Pancreas (tissue), 10 donors: ENCODE results near the gene DDB1. TPM values are rescaled to one million over a fixed set of nuclear protein-coding genes. Genes with fewer than 3 reads are reported as not detected.

Experiments
- ATAC-seq, 4 donors: fragments of 200-7000 bp; cut with Tn5 transposase; one replicate each; pipeline versions ENCODE4 v1.8.0 to v1.9.1; 2020; ENCODE audit warnings: mild to moderate bottlenecking in 4 of 4, moderate library complexity in 4 of 4
- DNase-seq, 6 donors: peaks; one replicate each; pipeline ENCODE4 v3.0.0-alpha.2; 2020
- FAIRE-seq: peaks from 2 replicates; lab custom pipeline; 2012; peaks lifted over from hg19 to GRCh38; lab: Jason Lieb, UNC
- H3K27ac ChIP-seq, 4 donors: fragments of 200-600 bp; sonication (generic); 1 replicate in 3 of 4; 2 replicates in 1 of 4; pipeline versions ENCODE4 v1.5.0 to v1.8.0; 2020
- H3K27me3 ChIP-seq, 4 donors: fragments of 200-600 bp; one replicate each; pipeline ENCODE4 v1.8.0; 2021
- H3K36me3 ChIP-seq, 3 donors: fragments of 200-600 bp; sonication (generic) in 1 of 3; one replicate each; pipeline versions ENCODE4 v1.5.0 to v1.8.0; 2020 to 2021
- H3K4me1 ChIP-seq, 3 donors: fragments of 200-600 bp; one replicate each; pipeline ENCODE4 v1.8.0; 2021
- H3K4me3 ChIP-seq, 4 donors: fragments of 200-600 bp; sonication (generic) in 2 of 4; one replicate each; pipeline versions ENCODE4 v1.5.0 to v1.8.0; 2020 to 2021
- H3K9me3 ChIP-seq, 4 donors: fragments of 200-600 bp; one replicate each; pipeline ENCODE4 v1.8.0; 2021
- WGBS, 2 donors: extraction: QIAGEN DNeasy Blood & Tissue Kit; methylation state at CpG; one replicate each; pipeline ENCODE4 v1.1.7; 2013; 5-methylcytosine and 5-hydroxymethylcytosine counted together
- intact Hi-C, 3 donors: fragments of 100-400 bp; cut with DNase I; formaldehyde crosslinking; loops; one replicate each; pipeline versions ENCODE4 v1.11.1 to v1.14.2; 2022
- polyA plus RNA-seq, 2 donors: library from polyadenylated mRNA; stranded (reverse); fragments of 200-250 nt; gene quantifications; one replicate each; pipeline ENCODE4 v1.2.3, GENCODE V29; 2013
- total RNA-seq, 6 donors: library from RNA; stranded (reverse); fragmentation: NEBNext Ultra II Directional in 4 of 6; extraction: Animal tissue kit (Norgen Biotek cat#: 25700) in 4 of 6; gene quantifications; one replicate each; pipeline versions ENCODE4 v1.2.1 to v1.2.4, GENCODE V29; 2021 to 2023
- TF ChIP-seq, protein P1 (sequence below), 4 donors: fragments of 200-600 bp; sonication (generic) in 3 of 4; IDR thresholded peaks; one replicate each; pipeline versions ENCODE4 v1.5.0 to v1.8.0; 2021; ENCODE audit warnings: antibody characterized with exemption in 4 of 4
- donor health status: healthy with polysubstance abuse.
- donor health status: DM: no; HTN: no; CAD: no; lungs with moderate emphysema.
- donor health status: DM: no; HTN: no; CAD: no.
- donor health status: control.
- donor health status: control.
- donor health status: Bipolar disorder and iron deficiency.
- donor health status: DM: yes; HTN: yes; CAD: no.
- donor health status: DM: no; HTN: no; CAD: no.
- donor health status: DM: no; HTN: no; CAD: no.
- donor health status: DM: yes; HTN: yes; CAD: no.

DDB1 gene
- total and polyA plus RNA-seq, 8 donors = 50.9 to 84.4 (median 74.5) TPM

DNA sequence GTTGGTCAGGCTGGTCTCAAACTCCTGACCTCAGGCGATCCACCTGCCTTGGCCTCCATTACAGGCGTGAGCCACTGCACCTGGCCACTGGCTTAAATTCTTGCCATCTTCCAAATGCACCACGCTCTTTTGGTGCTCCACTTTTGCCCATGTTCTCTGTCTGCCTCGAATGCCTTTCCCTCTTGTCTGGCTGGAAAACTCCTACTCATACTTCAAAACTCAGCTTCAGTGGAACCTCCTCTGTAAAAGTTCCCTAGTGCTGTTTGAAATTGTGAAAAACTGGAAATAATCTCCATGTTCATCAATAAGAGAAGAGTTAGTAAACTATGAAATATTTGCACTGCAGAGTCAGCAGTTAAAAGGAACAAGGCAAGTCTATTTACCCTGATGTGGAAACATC lies 49.3 kb downstream of the DDB1 start:
- TF ChIP-seq, protein P1, sequence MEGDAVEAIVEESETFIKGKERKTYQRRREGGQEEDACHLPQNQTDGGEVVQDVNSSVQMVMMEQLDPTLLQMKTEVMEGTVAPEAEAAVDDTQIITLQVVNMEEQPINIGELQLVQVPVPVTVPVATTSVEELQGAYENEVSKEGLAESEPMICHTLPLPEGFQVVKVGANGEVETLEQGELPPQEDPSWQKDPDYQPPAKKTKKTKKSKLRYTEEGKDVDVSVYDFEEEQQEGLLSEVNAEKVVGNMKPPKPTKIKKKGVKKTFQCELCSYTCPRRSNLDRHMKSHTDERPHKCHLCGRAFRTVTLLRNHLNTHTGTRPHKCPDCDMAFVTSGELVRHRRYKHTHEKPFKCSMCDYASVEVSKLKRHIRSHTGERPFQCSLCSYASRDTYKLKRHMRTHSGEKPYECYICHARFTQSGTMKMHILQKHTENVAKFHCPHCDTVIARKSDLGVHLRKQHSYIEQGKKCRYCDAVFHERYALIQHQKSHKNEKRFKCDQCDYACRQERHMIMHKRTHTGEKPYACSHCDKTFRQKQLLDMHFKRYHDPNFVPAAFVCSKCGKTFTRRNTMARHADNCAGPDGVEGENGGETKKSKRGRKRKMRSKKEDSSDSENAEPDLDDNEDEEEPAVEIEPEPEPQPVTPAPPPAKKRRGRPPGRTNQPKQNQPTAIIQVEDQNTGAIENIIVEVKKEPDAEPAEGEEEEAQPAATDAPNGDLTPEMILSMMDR (IDR thresholded peaks at IDR 0.05) = no peak
- Histone ChIP-seq H3K4me1 (no peaks in the 10 kb centered on the region), H3K27ac (no peak overlapping the region), H3K4me3 (no peak overlapping the region), H3K27me3 (no peaks in the 10 kb centered on the region), H3K36me3 (no peaks in the 10 kb centered on the region), H3K9me3 (no peaks in the 10 kb centered on the region)
- no peak for FAIRE-seq
- no peak for DNase-seq
- no peak for ATAC-seq
- intact Hi-C loops = no loop called here
- WGBS, 2 donors = 84 to 91% methylated on average over 4 of the region's 4 CpGs

DNA sequence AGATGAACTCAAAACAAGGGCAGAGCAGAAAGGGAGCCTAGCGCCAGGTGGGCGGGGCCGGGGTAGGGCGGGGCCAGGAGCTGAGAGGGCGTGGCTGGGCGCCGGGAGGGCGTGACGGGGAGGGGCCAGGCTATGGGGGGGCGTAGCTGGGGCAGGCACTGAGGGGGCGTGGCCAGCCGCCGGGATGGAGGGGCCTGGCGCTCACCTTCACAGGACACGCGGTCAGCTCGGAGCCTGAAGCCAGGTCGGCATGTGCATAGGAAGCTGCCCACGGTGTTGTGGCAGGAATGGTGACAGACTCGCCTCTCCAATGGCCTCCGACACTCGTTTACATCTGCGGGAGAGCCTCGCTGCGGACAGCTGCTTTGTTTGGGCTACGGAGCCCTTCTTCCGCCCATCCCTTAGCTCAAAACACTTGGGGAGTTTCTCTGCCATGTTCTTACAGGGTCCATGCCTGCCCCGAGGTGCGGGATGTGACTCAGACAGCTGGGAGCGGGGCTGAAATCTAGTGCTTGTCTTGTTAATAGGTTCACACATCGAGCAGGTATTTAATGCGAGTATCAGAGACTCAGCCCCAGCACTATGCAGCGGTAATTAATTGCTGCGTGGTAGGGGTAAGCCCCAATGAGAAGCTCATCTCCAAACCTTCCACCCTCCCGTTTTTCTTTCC lies 51.2 kb downstream of the DDB1 start:
- Histone ChIP-seq H3K9me3 (no peaks in the 10 kb centered on the region), H3K36me3 (no peaks in the 10 kb centered on the region), H3K4me3 (no peak overlapping the region), H3K27ac (no peak overlapping the region), H3K27me3 (no peaks in the 10 kb centered on the region), H3K4me1 (no peaks in the 10 kb centered on the region)
- peak; percentile 72 to 100 (median 92) for ATAC-seq
- intact Hi-C loops = no loop called here
- WGBS, 2 donors = 39 to 40% methylated on average over 30 to 35 of the region's 35 CpGs
- DNase-seq = peak in 5 of 6 donors; percentile 53 to 83 (median 63)
- no peak for FAIRE-seq
- TF ChIP-seq, protein P1 (IDR thresholded peaks at IDR 0.05) = no peak

GRCh38 chr11:61280883-61281580 lies 51.9 kb downstream of the DDB1 start:
- no peak for FAIRE-seq
- no peak overlapping the region for H3K4me3 ChIP-seq
- no peaks in the 10 kb centered on the region for H3K4me1 ChIP-seq
- H3K36me3 ChIP-seq = no peaks in the 10 kb centered on the region
- DNase-seq = no peak
- H3K27ac ChIP-seq = no peak overlapping the region
- no peaks in the 10 kb centered on the region for H3K9me3 ChIP-seq
- TF ChIP-seq, protein P1 (IDR thresholded peaks at IDR 0.05) = no peak
- intact Hi-C loops = no loop called here
- ATAC-seq = no peak
- no peaks in the 10 kb centered on the region for H3K27me3 ChIP-seq
- WGBS, 2 donors = 80 to 86% methylated on average over 20 of the region's 20 CpGs

DNA sequence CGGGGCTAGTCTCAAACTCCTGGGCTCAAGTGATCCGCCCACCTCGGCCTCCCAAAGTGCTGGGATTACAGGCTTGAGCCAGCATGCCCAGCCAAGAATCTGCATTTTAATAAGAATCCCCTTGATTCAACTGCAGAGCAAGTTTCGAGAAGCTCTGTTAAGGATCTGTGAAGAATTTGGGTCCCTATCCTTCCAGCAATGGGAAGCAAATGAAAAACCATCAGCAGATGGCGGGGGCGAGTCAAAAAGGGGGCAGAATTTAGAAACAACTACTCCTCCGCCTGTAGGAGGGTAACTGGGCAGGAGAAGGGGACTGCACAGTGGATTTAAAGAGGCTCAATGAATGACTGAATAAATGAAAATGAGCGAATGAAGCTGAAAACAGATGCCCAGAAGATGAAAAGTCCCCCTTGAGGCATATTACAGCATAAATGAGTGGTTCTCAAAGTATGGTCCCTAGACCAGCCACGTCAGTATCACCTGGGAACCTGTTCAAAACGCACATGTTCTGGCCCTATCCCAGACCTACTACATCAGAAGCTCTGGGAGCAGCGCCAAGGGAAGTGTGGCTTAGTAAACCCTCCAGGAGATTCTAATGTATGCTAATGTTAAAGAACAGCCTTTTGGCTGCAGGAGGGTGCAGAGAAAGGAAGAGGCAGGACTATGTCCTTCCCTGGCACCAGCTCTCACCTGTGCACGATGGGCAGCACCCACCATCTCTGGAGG lies 52.8 kb downstream of the DDB1 start:
- H3K27ac ChIP-seq = no peak overlapping the region
- TF ChIP-seq, protein P1 (IDR thresholded peaks at IDR 0.05) = no peak
- no peaks in the 10 kb centered on the region for H3K27me3 ChIP-seq
- H3K4me3 ChIP-seq = no peak overlapping the region
- no peaks in the 10 kb centered on the region for H3K9me3 ChIP-seq
- FAIRE-seq = no peak
- peak in 1 of 6 donors; percentile 43 for DNase-seq
- peak in 2 of 4 donors; percentile 48 to 56 for ATAC-seq
- no peaks in the 10 kb centered on the region for H3K36me3 ChIP-seq
- intact Hi-C loops = no loop called here
- WGBS, 2 donors = 62 to 71% methylated on average over 12 of the region's 12 CpGs
- no peaks in the 10 kb centered on the region for H3K4me1 ChIP-seq
